ENCODE measurements around the gene ECT2L.

DNA sequence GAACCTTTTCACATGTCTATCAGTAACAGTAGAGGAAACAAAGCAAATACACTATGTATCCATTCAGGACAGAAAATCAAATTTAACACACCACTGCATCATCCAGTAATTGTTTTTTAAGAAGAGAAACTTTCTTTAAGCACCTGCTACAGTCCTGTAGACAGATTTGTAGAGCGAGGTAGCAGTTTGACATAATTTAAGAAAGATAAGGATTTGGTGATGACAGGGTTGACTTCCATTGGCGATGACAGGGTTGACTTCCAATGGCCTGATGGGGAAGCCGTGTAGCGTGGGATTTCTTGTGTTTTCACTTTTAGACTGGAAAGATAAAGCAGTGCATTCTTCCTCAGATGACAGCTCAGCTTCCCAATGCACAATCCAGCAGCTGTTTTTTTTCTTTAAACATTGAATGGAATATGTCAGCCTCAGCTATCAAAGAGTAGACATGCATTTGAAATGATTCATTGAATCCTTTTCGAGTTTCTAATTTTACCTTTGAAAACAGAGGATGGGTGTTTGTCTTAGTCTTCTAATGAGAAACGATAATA lies 68.5 kb downstream of the ECT2L start:
- TF ChIP-seq POLR2AphosphoS5 (IDR thresholded peaks at IDR 0.05; ENCODE audit: low read depth) (no peak), EZH2 (IDR thresholded peaks at IDR 0.05; ENCODE audit: low read depth, unreplicated experiment) (no peak), CREB1 (CRISPR knock-in tag; IDR thresholded peaks at IDR 0.05; ENCODE audit: low read depth) (no peak), EZH2phosphoT487 (IDR thresholded peaks at IDR 0.05; ENCODE audit: unreplicated experiment) (no peak)
- TF ChIP-seq, protein P1, sequence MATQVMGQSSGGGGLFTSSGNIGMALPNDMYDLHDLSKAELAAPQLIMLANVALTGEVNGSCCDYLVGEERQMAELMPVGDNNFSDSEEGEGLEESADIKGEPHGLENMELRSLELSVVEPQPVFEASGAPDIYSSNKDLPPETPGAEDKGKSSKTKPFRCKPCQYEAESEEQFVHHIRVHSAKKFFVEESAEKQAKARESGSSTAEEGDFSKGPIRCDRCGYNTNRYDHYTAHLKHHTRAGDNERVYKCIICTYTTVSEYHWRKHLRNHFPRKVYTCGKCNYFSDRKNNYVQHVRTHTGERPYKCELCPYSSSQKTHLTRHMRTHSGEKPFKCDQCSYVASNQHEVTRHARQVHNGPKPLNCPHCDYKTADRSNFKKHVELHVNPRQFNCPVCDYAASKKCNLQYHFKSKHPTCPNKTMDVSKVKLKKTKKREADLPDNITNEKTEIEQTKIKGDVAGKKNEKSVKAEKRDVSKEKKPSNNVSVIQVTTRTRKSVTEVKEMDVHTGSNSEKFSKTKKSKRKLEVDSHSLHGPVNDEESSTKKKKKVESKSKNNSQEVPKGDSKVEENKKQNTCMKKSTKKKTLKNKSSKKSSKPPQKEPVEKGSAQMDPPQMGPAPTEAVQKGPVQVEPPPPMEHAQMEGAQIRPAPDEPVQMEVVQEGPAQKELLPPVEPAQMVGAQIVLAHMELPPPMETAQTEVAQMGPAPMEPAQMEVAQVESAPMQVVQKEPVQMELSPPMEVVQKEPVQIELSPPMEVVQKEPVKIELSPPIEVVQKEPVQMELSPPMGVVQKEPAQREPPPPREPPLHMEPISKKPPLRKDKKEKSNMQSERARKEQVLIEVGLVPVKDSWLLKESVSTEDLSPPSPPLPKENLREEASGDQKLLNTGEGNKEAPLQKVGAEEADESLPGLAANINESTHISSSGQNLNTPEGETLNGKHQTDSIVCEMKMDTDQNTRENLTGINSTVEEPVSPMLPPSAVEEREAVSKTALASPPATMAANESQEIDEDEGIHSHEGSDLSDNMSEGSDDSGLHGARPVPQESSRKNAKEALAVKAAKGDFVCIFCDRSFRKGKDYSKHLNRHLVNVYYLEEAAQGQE (IDR thresholded peaks at IDR 0.05; ENCODE audit: unreplicated experiment) = no peak
- TF ChIP-seq, protein P2, sequence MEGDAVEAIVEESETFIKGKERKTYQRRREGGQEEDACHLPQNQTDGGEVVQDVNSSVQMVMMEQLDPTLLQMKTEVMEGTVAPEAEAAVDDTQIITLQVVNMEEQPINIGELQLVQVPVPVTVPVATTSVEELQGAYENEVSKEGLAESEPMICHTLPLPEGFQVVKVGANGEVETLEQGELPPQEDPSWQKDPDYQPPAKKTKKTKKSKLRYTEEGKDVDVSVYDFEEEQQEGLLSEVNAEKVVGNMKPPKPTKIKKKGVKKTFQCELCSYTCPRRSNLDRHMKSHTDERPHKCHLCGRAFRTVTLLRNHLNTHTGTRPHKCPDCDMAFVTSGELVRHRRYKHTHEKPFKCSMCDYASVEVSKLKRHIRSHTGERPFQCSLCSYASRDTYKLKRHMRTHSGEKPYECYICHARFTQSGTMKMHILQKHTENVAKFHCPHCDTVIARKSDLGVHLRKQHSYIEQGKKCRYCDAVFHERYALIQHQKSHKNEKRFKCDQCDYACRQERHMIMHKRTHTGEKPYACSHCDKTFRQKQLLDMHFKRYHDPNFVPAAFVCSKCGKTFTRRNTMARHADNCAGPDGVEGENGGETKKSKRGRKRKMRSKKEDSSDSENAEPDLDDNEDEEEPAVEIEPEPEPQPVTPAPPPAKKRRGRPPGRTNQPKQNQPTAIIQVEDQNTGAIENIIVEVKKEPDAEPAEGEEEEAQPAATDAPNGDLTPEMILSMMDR (conservative IDR thresholded peaks at IDR 0.05; ENCODE audit: low read depth in 2 of 2) = no peak
